BLaER1 (cell line): Measurements from ENCODE around the gene C4orf46.

Experiments
- H3K27ac ChIP-seq: shearing (Covaris generic); formaldehyde crosslinking; 2 replicates; pipeline ENCODE4 v1.8.1; 2022
- H3K27me3 ChIP-seq: shearing (Covaris generic); formaldehyde crosslinking; 2 replicates; pipeline ENCODE4 v1.8.1; 2022
- H3K36me3 ChIP-seq: shearing (Covaris generic); formaldehyde crosslinking; 2 replicates; pipeline ENCODE4 v1.8.1; 2022
- H3K4me1 ChIP-seq: shearing (Covaris generic); formaldehyde crosslinking; 2 replicates; pipeline ENCODE4 v1.8.1; 2022
- H3K4me2 ChIP-seq: shearing (Covaris generic); formaldehyde crosslinking; 2 replicates; pipeline ENCODE4 v1.8.1; 2022
- H3K4me3 ChIP-seq: shearing (Covaris generic); formaldehyde crosslinking; 2 replicates; pipeline ENCODE4 v1.8.1; 2022
- H3K9ac ChIP-seq: shearing (Covaris generic); formaldehyde crosslinking; 2 replicates; pipeline ENCODE4 v1.8.1; 2022
- H3K9me3 ChIP-seq: shearing (Covaris generic); formaldehyde crosslinking; 2 replicates; pipeline ENCODE4 v1.8.1; 2022
- H4K20me1 ChIP-seq: shearing (Covaris generic); formaldehyde crosslinking; 2 replicates; pipeline ENCODE4 v1.8.1; 2022
- Cebpa-rat ChIP-seq: shearing (Covaris generic); IDR thresholded peaks from 2 replicates; pipeline ENCODE4 v1.8.1; 2022

The C4orf46 gene

GRCh38 chr4:158657291-158657690, 14.4 kb downstream of the C4orf46 start:
- no peak overlapping the region for H3K9ac ChIP-seq
- H3K4me3 ChIP-seq, result no peak overlapping the region
- H3K27me3 ChIP-seq, result no peaks in the 10 kb centered on the region
- no peaks in the 10 kb centered on the region for H3K9me3 ChIP-seq
- H3K4me1 ChIP-seq, result no peaks in the 10 kb centered on the region
- no peak overlapping the region for H3K27ac ChIP-seq
- H3K36me3 ChIP-seq, result no peaks in the 10 kb centered on the region
- no peak for TF ChIP-seq Cebpa-rat
- H4K20me1 ChIP-seq, result no peaks in the 10 kb centered on the region
- no peak overlapping the region for H3K4me2 ChIP-seq

GRCh38 chr4:158656439-158656838, 15.2 kb downstream of the C4orf46 start:
- Histone ChIP-seq H3K4me2 (no peak overlapping the region), H3K4me3 (no peak overlapping the region), H3K36me3 (no peaks in the 10 kb centered on the region), H3K9me3 (no peaks in the 10 kb centered on the region), H3K27ac (no peak overlapping the region), H3K27me3 (no peaks in the 10 kb centered on the region), H3K9ac (no peak overlapping the region), H3K4me1 (no peaks in the 10 kb centered on the region), H4K20me1 (no peaks in the 10 kb centered on the region)
- no peak for TF ChIP-seq Cebpa-rat

- Histone ChIP-seq H4K20me1 (no peaks in the 10 kb centered on the region), H3K4me3 (no peak overlapping the region), H3K27me3 (no peaks in the 10 kb centered on the region), H3K4me2 (no peak overlapping the region), H3K9me3 (no peaks in the 10 kb centered on the region), H3K9ac (no peak overlapping the region), H3K4me1 (no peaks in the 10 kb centered on the region), H3K36me3 (no peaks in the 10 kb centered on the region), H3K27ac (no peak overlapping the region)
- no peak for TF ChIP-seq Cebpa-rat
Observed at GRCh38 chr4:158652920-158653319, 18.8 kb downstream of the C4orf46 start.

GRCh38 chr4:158649111-158649680, 22.5 kb downstream of the C4orf46 start:
- Histone ChIP-seq H3K4me1 (no peaks in the 10 kb centered on the region), H3K9ac (no peak overlapping the region), H3K9me3 (no peaks in the 10 kb centered on the region), H4K20me1 (no peaks in the 10 kb centered on the region), H3K4me2 (no peak overlapping the region), H3K36me3 (no peaks in the 10 kb centered on the region), H3K4me3 (no peak overlapping the region), H3K27ac (no peak overlapping the region), H3K27me3 (no peaks in the 10 kb centered on the region)
- no peak for TF ChIP-seq Cebpa-rat

- Histone ChIP-seq H3K27ac (no peak overlapping the region), H4K20me1 (no peaks in the 10 kb centered on the region), H3K9me3 (no peaks in the 10 kb centered on the region), H3K4me1 (no peaks in the 10 kb centered on the region), H3K36me3 (no peaks in the 10 kb centered on the region), H3K27me3 (no peaks in the 10 kb centered on the region), H3K4me2 (no peak overlapping the region), H3K9ac (no peak overlapping the region), H3K4me3 (no peak overlapping the region)
- TF ChIP-seq Cebpa-rat, result no peak
Observed at GRCh38 chr4:158644760-158645159, 26.9 kb downstream of the C4orf46 start.

- H3K4me3 ChIP-seq, result no peak overlapping the region
- H3K9ac ChIP-seq, result no peak overlapping the region
- no peaks in the 10 kb centered on the region for H4K20me1 ChIP-seq
- no peak for TF ChIP-seq Cebpa-rat
- no peaks in the 10 kb centered on the region for H3K36me3 ChIP-seq
- H3K27ac ChIP-seq, result no peak overlapping the region
- no peaks in the 10 kb centered on the region for H3K4me1 ChIP-seq
- no peaks in the 10 kb centered on the region for H3K9me3 ChIP-seq
- no peaks in the 10 kb centered on the region for H3K27me3 ChIP-seq
- H3K4me2 ChIP-seq, result no peak overlapping the region
Observed at GRCh38 chr4:158644356-158644755, 27.3 kb downstream of the C4orf46 start.

GRCh38 chr4:158636619-158637018, 35.1 kb downstream of the C4orf46 start:
- TF ChIP-seq Cebpa-rat, result no peak
- Histone ChIP-seq H3K9me3 (no peaks in the 10 kb centered on the region), H3K27me3 (no peaks in the 10 kb centered on the region), H3K36me3 (no peaks in the 10 kb centered on the region), H3K27ac (no peak overlapping the region), H3K4me3 (no peak overlapping the region), H3K4me2 (no peak overlapping the region), H3K9ac (no peak overlapping the region), H4K20me1 (no peaks in the 10 kb centered on the region), H3K4me1 (no peaks in the 10 kb centered on the region)

GRCh38 chr4:158630893-158631292, 40.8 kb downstream of the C4orf46 start:
- Histone ChIP-seq H3K36me3 (no peaks in the 10 kb centered on the region), H4K20me1 (no peaks in the 10 kb centered on the region), H3K27me3 (no peaks in the 10 kb centered on the region), H3K9me3 (no peaks in the 10 kb centered on the region), H3K4me3 (no peak overlapping the region), H3K27ac (no peak overlapping the region), H3K4me1 (no peaks in the 10 kb centered on the region), H3K9ac (no peak overlapping the region), H3K4me2 (no peak overlapping the region)
- TF ChIP-seq Cebpa-rat, result no peak

GRCh38 chr4:158625544-158625943, 46.1 kb downstream of the C4orf46 start:
- Histone ChIP-seq H3K9me3 (no peaks in the 10 kb centered on the region), H3K4me2 (no peak overlapping the region), H3K36me3 (no peaks in the 10 kb centered on the region), H3K4me3 (no peak overlapping the region), H3K4me1 (no peaks in the 10 kb centered on the region), H3K27ac (no peak overlapping the region), H4K20me1 (no peaks in the 10 kb centered on the region), H3K9ac (no peak overlapping the region), H3K27me3 (no peaks in the 10 kb centered on the region)
- no peak for TF ChIP-seq Cebpa-rat

- Histone ChIP-seq H3K27me3 (no peaks in the 10 kb centered on the region), H3K36me3 (no peaks in the 10 kb centered on the region), H3K9me3 (no peaks in the 10 kb centered on the region), H3K4me3 (no peak overlapping the region), H3K4me2 (no peak overlapping the region), H3K4me1 (no peaks in the 10 kb centered on the region), H3K9ac (no peak overlapping the region), H3K27ac (no peak overlapping the region), H4K20me1 (no peaks in the 10 kb centered on the region)
- TF ChIP-seq Cebpa-rat, result no peak
Observed at GRCh38 chr4:158624889-158625478, 46.7 kb downstream of the C4orf46 start.

GRCh38 chr4:158622251-158622650, 49.4 kb downstream of the C4orf46 start:
- Histone ChIP-seq H3K9ac (no peak overlapping the region), H3K27me3 (no peaks in the 10 kb centered on the region), H3K36me3 (no peaks in the 10 kb centered on the region), H4K20me1 (no peaks in the 10 kb centered on the region), H3K4me3 (no peak overlapping the region), H3K27ac (no peak overlapping the region), H3K4me2 (no peak overlapping the region), H3K4me1 (no peaks in the 10 kb centered on the region), H3K9me3 (no peaks in the 10 kb centered on the region)
- no peak for TF ChIP-seq Cebpa-rat
